WTC11 (cell line): ENCODE data around the gene FAM217A. TPM values are rescaled to one million over a fixed set of nuclear protein-coding genes. Genes with fewer than 3 reads are reported as not detected.

Experiments
- ATAC-seq: fragments of 200-7000 bp; cut with Tn5 transposase; 2 replicates; pipeline ENCODE4 v1.10.0; 2021; ENCODE audit warnings: mild to moderate bottlenecking, moderate library complexity
- CTCF ChIA-PET: fragments of 300-600 bp; sonication (Branson Sonifier 250); formaldehyde crosslinking; loops from one replicate; lab custom pipeline; 2021; ENCODE audit warnings: antibody characterized with exemption; lab: Charles Lee
- POLR2A ChIA-PET: fragments of 350-600 bp; sonication (Branson Sonifier 250); formaldehyde crosslinking; loops from one replicate; lab custom pipeline; 2021; ENCODE audit warnings: antibody characterized with exemption; lab: Charles Lee
- DNase-seq: peaks from one replicate; pipeline ENCODE4 v3.0.0; 2021; ENCODE audit warnings: low spot score
- H3K27ac Mint-ChIP-seq: 2 replicates; pipeline ENCODE4 v1.8.0; 2021; ENCODE audit warnings: mixed read lengths
- H3K27me3 Mint-ChIP-seq: 2 replicates; pipeline ENCODE4 v1.8.0; 2021; ENCODE audit warnings: low read depth, mild to moderate bottlenecking, moderate library complexity, mixed read lengths
- H3K36me3 Mint-ChIP-seq: 2 replicates; pipeline ENCODE4 v1.8.0; 2021; ENCODE audit warnings: mixed read lengths
- H3K4me1 Mint-ChIP-seq: 2 replicates; pipeline ENCODE4 v1.8.0; 2022; ENCODE audit warnings: mixed read lengths
- H3K4me3 Mint-ChIP-seq: 2 replicates; pipeline ENCODE4 v1.8.0; 2021; ENCODE audit warnings: mild to moderate bottlenecking, moderate library complexity, mixed read lengths
- H3K9me3 Mint-ChIP-seq: 2 replicates; pipeline ENCODE4 v1.8.0; 2021; ENCODE audit warnings: mixed read lengths
- ATF6 ChIP-seq: sonication (generic); formaldehyde crosslinking; IDR thresholded peaks from 2 replicates; pipeline ENCODE4 v1.8.1; 2023; ENCODE audit warnings: mild to moderate bottlenecking, missing genetic modification reagents
- CDX4 ChIP-seq: fragments of 250-450 bp; sonication (Bioruptor Pico); IDR thresholded peaks from 2 replicates; pipeline ENCODE4 v1.9.0; 2021; ENCODE audit warnings: moderate library complexity, mild to moderate bottlenecking, inconsistent platforms, borderline replicate concordance
- CREB1 ChIP-seq: sonication (generic); formaldehyde crosslinking; IDR thresholded peaks from 2 replicates; pipeline ENCODE4 v1.8.0; 2023; ENCODE audit warnings: mild to moderate bottlenecking, missing genetic modification reagents
- HMGXB4 ChIP-seq: sonication (generic); formaldehyde crosslinking; IDR thresholded peaks from 2 replicates; pipeline ENCODE4 v1.8.1; 2023; ENCODE audit warnings: mild to moderate bottlenecking, moderate library complexity, missing genetic modification reagents
- IRF1 ChIP-seq: sonication (generic); formaldehyde crosslinking; IDR thresholded peaks from 2 replicates; pipeline ENCODE4 v1.8.0; 2023; ENCODE audit warnings: missing genetic modification reagents
- JAZF1 ChIP-seq: fragments of 250-450 bp; sonication (Bioruptor Pico); IDR thresholded peaks from 2 replicates; pipeline ENCODE4 v1.9.0; 2021; ENCODE audit warnings: moderate library complexity, mild to moderate bottlenecking, inconsistent platforms
- JUN ChIP-seq: sonication (generic); formaldehyde crosslinking; IDR thresholded peaks from 2 replicates; pipeline ENCODE4 v1.8.0; 2023; ENCODE audit warnings: mild to moderate bottlenecking, missing genetic modification reagents
- NR1H2 ChIP-seq: sonication (generic); formaldehyde crosslinking; IDR thresholded peaks from 2 replicates; pipeline ENCODE4 v1.9.0; 2021; ENCODE audit warnings: mild to moderate bottlenecking, moderate library complexity, missing genetic modification reagents
- PRRX2 ChIP-seq: fragments of 250-450 bp; sonication (Bioruptor Pico); IDR thresholded peaks from 2 replicates; pipeline ENCODE4 v1.8.0; 2021; ENCODE audit warnings: mild to moderate bottlenecking
- RELA ChIP-seq: sonication (generic); formaldehyde crosslinking; IDR thresholded peaks from 2 replicates; pipeline ENCODE4 v1.8.1; 2022; ENCODE audit warnings: missing genetic modification reagents, mild to moderate bottlenecking, borderline replicate concordance
- TCF7 ChIP-seq: sonication (generic); formaldehyde crosslinking; IDR thresholded peaks from 2 replicates; pipeline ENCODE4 v1.8.0; 2022; ENCODE audit warnings: mild to moderate bottlenecking, low read depth, missing genetic modification reagents, moderate library complexity
- TEAD1 ChIP-seq: sonication (generic); formaldehyde crosslinking; IDR thresholded peaks from 2 replicates; pipeline ENCODE4 v1.8.0; 2022; ENCODE audit warnings: mild to moderate bottlenecking, missing genetic modification reagents
- ZNF219 ChIP-seq: sonication (generic); formaldehyde crosslinking; IDR thresholded peaks from 2 replicates; pipeline ENCODE4 v1.8.0; 2023; ENCODE audit warnings: missing genetic modification reagents, mild to moderate bottlenecking, borderline replicate concordance
- ZNF416 ChIP-seq: fragments of 250-450 bp; sonication (Bioruptor Pico); IDR thresholded peaks from 2 replicates; pipeline ENCODE4 v1.9.0; 2021; ENCODE audit warnings: mild to moderate bottlenecking, inconsistent platforms
- ZNF423 ChIP-seq: fragments of 250-450 bp; sonication (Bioruptor Pico); IDR thresholded peaks from 2 replicates; pipeline ENCODE4 v2.1.2; 2022; ENCODE audit warnings: mild to moderate bottlenecking, moderate library complexity
- total RNA-seq: library from RNA; stranded (reverse); gene quantifications from 3 replicates; pipeline ENCODE4 v1.2.3, GENCODE V29; 2021
- TF ChIP-seq, protein P1 (sequence below): fragments of 250-450 bp; sonication (Bioruptor Pico); IDR thresholded peaks from 2 replicates; pipeline ENCODE4 v1.9.0; 2021; ENCODE audit warnings: mild to moderate bottlenecking, borderline replicate concordance
- TF ChIP-seq, protein P2 (sequence below): sonication (generic); formaldehyde crosslinking; IDR thresholded peaks from 2 replicates; pipeline ENCODE4 v1.8.0; 2023; ENCODE audit warnings: missing genetic modification reagents, mild to moderate bottlenecking, borderline replicate concordance

FAM217A gene
- total RNA-seq, 1 experiment from 2014 or later, result not detected

DNA sequence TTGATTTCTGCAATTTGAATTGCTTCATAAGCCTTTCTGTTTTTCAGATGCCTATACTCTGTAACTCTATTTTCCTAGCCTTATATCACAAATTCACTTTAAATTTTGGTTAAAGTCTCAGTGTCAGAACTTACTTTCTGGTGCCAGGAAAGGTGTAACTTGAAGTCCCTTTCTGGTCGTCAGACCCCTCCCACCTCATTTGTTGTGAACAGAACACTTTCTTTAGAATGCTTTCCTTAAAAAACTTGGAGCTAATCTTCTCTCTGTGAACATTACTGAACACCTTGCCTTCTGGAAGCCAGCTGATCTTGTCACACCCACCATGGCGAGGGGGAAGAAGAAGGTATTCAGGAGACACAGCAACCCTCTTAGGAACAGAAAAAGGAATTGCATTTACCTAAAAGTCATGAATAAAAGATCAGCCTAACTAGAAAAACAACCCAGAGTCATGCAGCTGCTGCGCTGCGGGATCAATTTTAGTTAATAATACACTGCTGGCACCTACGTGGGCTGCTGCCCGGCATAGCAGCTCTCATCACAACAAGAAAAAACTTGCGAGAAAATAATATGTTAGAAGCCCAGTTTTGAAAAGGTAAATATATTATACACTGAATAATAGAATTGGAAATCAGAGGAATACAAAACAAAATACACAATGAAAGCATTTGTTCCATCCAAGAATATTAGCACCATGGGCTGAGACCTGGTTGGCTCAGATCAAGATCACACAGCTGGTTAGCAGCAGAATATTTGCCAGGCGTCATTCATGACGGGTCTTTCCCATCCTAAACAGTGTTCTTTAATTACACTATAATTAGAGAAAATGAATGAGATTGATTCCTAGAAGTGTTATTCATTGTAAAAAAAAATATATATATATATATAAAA lies 5.8 kb upstream of the FAM217A start (continued):
- TF ChIP-seq, protein P1, sequence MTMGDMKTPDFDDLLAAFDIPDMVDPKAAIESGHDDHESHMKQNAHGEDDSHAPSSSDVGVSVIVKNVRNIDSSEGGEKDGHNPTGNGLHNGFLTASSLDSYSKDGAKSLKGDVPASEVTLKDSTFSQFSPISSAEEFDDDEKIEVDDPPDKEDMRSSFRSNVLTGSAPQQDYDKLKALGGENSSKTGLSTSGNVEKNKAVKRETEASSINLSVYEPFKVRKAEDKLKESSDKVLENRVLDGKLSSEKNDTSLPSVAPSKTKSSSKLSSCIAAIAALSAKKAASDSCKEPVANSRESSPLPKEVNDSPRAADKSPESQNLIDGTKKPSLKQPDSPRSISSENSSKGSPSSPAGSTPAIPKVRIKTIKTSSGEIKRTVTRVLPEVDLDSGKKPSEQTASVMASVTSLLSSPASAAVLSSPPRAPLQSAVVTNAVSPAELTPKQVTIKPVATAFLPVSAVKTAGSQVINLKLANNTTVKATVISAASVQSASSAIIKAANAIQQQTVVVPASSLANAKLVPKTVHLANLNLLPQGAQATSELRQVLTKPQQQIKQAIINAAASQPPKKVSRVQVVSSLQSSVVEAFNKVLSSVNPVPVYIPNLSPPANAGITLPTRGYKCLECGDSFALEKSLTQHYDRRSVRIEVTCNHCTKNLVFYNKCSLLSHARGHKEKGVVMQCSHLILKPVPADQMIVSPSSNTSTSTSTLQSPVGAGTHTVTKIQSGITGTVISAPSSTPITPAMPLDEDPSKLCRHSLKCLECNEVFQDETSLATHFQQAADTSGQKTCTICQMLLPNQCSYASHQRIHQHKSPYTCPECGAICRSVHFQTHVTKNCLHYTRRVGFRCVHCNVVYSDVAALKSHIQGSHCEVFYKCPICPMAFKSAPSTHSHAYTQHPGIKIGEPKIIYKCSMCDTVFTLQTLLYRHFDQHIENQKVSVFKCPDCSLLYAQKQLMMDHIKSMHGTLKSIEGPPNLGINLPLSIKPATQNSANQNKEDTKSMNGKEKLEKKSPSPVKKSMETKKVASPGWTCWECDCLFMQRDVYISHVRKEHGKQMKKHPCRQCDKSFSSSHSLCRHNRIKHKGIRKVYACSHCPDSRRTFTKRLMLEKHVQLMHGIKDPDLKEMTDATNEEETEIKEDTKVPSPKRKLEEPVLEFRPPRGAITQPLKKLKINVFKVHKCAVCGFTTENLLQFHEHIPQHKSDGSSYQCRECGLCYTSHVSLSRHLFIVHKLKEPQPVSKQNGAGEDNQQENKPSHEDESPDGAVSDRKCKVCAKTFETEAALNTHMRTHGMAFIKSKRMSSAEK, result no peak
- TF ChIP-seq ATF6 (no peak), HMGXB4 (CRISPR knock-in tag) (no peak), IRF1 (CRISPR knock-in tag) (no peak)

DNA sequence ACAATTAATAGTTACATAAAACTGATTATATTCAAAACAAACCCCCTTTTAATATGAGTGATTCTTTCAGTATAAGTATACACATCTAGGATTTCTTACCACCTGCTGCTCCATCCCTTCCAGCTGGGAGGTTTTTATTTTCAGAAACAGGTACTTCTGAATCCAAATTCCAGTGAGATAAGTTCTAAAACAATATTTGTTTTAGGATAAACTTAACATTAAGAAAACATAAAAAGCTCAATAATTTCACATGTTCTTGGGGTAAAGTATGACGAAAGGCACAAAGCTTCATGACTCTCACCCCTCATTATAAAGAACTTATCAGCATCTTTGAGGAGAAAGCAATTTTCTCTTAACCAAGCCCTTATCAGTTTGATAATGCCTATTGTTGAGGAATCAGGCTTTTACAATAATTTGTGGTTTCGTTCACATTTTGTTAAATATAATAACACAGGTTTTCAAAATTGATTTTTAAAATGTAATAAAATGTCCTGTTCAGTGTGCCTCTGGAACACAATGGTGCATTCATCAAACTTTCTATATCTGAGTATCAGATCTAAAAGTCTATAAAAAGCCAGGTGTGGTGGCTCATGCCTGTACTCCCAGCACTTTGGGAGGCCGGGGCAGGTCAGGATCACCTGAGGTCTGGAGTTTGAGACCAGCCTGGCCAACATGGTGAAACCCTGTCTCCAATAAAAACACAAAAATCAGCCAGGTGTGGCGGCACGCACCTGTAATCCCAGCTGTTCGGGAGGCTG lies 4.3 kb downstream of the FAM217A start:
- CTCF ChIA-PET, result no interaction called here
- DNase-seq, result no peak
- no peak overlapping the region for H3K4me3 Mint-ChIP-seq
- H3K27me3 Mint-ChIP-seq, result no peaks in the 10 kb centered on the region
- TF ChIP-seq ZNF423, result no peak
- no peak for TF ChIP-seq ZNF416 (CRISPR knock-in tag)
- TF ChIP-seq JAZF1 (CRISPR knock-in tag), result no peak
- no peak for TF ChIP-seq RELA
- TF ChIP-seq PRRX2, result no peak
- no peak for TF ChIP-seq CREB1 (CRISPR knock-in tag)
- TF ChIP-seq CDX4, result no peak
- no peak for TF ChIP-seq TCF7
- TF ChIP-seq TEAD1 (CRISPR knock-in tag), result no peak
- TF ChIP-seq, protein P2, sequence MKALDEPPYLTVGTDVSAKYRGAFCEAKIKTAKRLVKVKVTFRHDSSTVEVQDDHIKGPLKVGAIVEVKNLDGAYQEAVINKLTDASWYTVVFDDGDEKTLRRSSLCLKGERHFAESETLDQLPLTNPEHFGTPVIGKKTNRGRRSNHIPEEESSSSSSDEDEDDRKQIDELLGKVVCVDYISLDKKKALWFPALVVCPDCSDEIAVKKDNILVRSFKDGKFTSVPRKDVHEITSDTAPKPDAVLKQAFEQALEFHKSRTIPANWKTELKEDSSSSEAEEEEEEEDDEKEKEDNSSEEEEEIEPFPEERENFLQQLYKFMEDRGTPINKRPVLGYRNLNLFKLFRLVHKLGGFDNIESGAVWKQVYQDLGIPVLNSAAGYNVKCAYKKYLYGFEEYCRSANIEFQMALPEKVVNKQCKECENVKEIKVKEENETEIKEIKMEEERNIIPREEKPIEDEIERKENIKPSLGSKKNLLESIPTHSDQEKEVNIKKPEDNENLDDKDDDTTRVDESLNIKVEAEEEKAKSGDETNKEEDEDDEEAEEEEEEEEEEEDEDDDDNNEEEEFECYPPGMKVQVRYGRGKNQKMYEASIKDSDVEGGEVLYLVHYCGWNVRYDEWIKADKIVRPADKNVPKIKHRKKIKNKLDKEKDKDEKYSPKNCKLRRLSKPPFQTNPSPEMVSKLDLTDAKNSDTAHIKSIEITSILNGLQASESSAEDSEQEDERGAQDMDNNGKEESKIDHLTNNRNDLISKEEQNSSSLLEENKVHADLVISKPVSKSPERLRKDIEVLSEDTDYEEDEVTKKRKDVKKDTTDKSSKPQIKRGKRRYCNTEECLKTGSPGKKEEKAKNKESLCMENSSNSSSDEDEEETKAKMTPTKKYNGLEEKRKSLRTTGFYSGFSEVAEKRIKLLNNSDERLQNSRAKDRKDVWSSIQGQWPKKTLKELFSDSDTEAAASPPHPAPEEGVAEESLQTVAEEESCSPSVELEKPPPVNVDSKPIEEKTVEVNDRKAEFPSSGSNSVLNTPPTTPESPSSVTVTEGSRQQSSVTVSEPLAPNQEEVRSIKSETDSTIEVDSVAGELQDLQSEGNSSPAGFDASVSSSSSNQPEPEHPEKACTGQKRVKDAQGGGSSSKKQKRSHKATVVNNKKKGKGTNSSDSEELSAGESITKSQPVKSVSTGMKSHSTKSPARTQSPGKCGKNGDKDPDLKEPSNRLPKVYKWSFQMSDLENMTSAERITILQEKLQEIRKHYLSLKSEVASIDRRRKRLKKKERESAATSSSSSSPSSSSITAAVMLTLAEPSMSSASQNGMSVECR (CRISPR knock-in tag), result no peak
- TF ChIP-seq JUN, result no peak
- TF ChIP-seq NR1H2 (CRISPR knock-in tag), result no peak
- TF ChIP-seq ZNF219 (CRISPR knock-in tag), result no peak
- TF ChIP-seq, all 79 proteins: peak for 0
- no peak for ATAC-seq
- H3K9me3 Mint-ChIP-seq, result no peaks in the 10 kb centered on the region
- no peaks in the 10 kb centered on the region for H3K36me3 Mint-ChIP-seq
- H3K27ac Mint-ChIP-seq, result no peak overlapping the region
- H3K4me1 Mint-ChIP-seq, result peaks cover 4% of the 10 kb centered on the region; the same call in 1 of the 2 replicates
- POLR2A ChIA-PET, result no interaction called here
